NCI-H1048 (cell line): Measurements from ENCODE around the gene TAF11L2.
"Not testable (repeated sequence)": the region's sequence is repeated elsewhere in the genome, so short reads cannot be mapped to it uniquely, and the experiment has no call there.

Experiments used
- DNase-seq: peaks from one replicate; lab custom pipeline; 2025; lab: John Stamatoyannopoulos, UW

The TAF11L2 gene

GRCh38 chr5:17497931-17498330 is at the start of gene TAF11L2:
TAF11L2 (plus strand) TSS chr5:17498231.
- not testable (repeated sequence) for DNase-seq

DNA sequence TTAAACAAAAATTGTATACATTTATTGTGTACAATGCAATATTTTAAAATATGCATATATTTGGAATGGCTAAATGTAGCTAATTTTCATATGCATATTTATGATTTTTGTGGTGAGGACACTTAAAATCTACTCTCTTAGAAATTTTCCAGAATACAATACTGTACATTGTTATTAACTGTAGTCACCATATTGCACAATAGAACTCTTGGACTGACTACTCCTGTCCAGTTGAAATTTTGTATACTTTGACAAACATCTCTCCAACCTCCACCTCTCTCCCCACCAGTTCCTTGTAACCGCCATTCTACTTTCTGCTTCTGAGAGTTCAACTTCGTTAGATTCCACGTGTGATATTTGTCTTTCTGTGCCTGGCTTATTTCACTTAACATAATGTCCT is 49.2 kb upstream of the TAF11L2 start:
- no peak for DNase-seq

GRCh38 chr5:17452936-17453335 is 45.1 kb upstream of the TAF11L2 start:
- DNase-seq: no peak

DNA sequence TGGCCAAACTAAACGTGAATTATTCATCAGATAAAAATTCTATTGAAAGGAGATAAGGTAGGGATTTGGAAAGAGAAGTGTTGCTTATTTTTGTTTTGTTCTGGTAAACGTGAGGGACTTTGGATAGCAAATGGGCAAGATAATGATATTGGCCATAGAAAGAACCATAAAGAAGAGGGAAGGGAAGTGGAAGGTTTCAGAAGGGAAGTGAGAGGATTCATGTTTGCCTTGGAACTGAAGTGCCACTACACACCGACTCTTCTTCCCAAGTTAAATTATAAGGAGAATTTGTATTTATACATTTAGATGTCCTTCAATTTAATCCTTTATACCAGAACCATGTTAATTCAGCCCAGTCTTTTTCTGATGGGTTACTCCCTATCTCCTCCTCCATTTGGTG is 42.1 kb upstream of the TAF11L2 start:
- DNase-seq: no peak

DNA sequence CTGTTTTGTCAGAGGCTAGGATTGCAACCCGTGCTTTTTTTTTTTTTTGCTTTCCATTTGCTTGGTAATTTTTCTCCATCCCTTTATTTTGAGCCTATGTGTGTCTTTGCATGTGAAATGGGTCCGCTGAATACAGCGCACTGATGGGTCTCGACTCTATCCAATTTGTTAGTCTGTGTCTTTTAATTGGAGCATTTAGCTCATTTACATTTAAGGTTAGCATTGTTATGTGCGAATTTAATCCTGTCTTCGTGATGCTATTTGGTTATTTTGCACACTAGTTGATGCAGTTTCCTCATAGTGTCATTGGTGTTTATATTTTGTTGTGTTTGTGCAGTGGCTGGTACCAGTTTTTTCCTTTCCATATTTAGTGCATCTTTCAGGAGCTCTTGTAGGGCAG is 36.2 kb upstream of the TAF11L2 start:
- no peak for DNase-seq

- DNase-seq: no peak
These were observed 34.4 kb upstream of the TAF11L2 start for GRCh38 chr5:17463653-17464052.

DNA sequence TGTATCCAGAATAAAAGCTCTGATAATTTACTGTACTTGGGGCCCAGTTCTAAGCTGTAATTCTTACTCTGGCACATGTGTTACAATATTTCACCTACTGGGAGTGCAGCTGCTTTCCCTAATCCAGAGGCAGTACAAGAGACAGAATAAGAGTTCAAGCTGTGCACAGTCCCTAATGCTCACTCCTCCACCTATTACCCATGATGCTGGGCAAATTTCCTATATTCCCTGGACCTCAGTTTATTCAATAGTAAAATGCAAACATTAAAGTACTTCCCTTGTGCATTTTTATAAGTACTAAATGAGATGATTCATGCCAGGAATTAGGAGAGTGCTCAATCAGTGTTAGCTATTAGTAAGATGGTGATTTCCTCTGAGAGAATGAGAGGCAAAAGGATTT is 28.0 kb upstream of the TAF11L2 start:
- no peak for DNase-seq

- DNase-seq: not testable (repeated sequence)
These were observed 23.0 kb upstream of the TAF11L2 start for GRCh38 chr5:17475064-17475463.

GRCh38 chr5:17477043-17477442 is 21.0 kb upstream of the TAF11L2 start:
- no peak for DNase-seq

DNA sequence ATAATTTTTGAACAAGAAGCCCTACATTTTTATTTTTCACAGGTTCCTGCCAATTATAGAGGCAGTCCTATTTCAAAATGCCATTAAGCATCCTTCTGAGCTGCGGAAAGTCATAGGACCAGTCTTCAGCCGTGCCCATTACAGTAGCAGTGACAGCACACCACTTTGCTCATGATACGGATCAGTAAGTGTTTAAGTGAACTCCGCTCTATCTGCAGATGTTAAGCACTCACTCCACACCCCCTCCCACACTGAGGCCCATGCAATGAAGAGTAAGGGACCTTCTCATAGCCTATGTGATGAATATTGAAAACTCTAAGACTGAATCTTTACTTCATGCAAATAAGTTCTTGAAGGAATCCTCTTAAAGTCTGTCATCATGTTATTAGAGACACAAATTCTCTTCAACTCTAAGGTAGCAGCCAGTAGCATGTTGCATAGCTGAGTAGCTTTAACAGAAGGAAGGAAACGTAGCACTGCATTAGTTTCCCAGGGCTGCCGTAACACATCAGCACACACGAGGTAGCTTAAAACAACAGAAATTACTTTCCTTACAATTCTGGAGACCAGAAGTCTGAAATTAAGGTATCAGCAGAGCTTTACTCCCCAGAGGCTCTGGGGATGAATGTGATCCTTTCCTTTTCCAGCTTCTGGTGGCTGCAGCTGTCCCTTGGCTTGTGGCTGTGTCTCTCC is 20.3 kb upstream of the TAF11L2 start:
- no peak for DNase-seq

- no peak for DNase-seq
These were observed 16.7 kb upstream of the TAF11L2 start for GRCh38 chr5:17481378-17481777.

DNA sequence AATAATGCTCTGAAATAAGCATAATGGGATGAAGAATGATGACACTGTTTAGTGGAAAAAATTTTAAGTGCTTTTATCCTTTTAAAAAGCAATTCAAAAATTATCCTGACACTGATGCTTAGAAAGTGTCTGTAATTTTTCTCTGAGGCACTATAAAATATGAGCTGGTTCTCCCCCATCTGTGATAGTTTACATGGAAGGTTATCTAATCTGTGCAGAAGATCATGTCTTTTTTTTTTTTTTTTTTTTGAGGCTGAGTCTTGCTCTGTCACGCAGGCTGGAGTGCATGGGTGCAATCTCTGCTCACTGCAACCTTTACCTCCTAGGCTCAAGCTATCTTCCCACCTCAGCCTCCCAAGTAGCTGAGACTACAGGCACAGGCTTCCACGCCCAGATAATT is 15.2 kb upstream of the TAF11L2 start:
- DNase-seq: no peak

- DNase-seq: not testable (repeated sequence)
These were observed 11.4 kb upstream of the TAF11L2 start for GRCh38 chr5:17486464-17487173.

- DNase-seq: no peak
These were observed 10.9 kb upstream of the TAF11L2 start for GRCh38 chr5:17487174-17487512.

- not testable (repeated sequence) for DNase-seq
These were observed 6.8 kb upstream of the TAF11L2 start for GRCh38 chr5:17491257-17491656.

DNA sequence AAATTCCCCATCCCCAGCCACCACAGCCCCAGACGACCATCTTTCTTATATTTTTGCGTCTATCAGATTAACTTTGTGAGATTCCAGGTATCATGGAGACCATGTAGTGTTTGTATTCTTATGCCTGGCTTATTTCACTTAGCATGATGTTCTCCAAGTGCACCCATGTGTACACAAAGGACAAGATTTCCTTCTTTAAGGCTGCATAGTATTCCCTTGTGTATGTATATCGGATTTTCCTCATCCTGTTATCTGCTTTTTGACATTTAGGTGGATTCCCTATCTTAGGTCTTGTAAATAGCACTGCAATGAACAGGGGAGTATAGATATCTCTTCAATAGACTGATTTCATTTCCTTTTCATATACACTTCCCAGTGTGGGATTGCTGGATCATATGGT is 5.3 kb upstream of the TAF11L2 start:
- DNase-seq: no peak

- DNase-seq: no peak
These were observed 585 bp upstream of the TAF11L2 start for GRCh38 chr5:17497446-17497845.

DNA sequence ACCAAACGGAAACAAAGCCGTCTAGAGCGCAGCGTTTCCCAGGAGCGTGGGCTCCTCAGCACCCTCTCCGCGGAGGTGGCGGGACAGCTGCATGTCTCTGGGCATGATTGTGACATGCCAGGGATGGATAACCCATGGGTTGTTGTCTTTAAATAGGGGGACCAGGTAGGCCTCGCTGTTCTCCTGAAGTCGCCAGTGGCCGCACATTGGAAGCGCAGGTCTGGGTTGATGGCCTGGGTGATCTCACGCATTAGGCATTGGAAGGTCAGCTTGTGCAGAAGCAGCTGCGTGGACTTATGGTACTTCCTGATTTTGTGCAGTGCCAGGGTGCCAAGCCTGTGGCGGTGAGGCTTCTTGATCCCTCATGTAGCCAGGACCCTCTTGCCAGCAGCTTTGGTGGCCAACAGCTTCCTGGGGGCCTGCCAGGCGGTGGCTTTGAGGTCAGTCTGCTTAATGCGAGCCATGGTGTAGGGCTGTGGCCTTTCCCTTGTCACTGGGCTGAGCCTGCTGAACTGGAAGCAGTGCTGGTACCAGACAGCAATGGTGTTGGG is 13.8 kb downstream of the TAF11L2 start:
- DNase-seq: no peak

DNA sequence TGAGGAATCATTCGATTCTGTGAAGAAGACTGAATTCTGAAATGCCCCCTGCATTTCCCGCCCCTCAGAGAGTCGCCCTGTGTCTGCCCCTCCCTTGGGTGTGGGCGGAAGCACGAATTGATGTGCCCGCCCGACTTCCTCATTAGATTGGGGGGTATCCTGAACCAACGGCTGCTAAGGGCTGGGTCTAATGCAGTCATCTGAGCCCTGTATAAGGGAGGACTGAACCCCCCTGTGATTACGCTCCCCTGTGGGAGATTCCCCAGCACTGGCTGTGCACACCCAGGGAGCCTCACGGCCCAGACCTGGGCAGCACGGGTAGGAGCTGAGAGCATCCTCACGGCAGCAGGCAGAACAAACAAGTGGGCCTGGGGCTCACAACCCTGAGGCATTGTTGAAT is 19.5 kb downstream of the TAF11L2 start:
- DNase-seq: not testable (repeated sequence)

GRCh38 chr5:17518067-17518466 is 20.0 kb downstream of the TAF11L2 start, which contains the start of gene TAF11L3:
TAF11L3 (plus strand) TSS chr5:17518367.
- not testable (repeated sequence) for DNase-seq

DNA sequence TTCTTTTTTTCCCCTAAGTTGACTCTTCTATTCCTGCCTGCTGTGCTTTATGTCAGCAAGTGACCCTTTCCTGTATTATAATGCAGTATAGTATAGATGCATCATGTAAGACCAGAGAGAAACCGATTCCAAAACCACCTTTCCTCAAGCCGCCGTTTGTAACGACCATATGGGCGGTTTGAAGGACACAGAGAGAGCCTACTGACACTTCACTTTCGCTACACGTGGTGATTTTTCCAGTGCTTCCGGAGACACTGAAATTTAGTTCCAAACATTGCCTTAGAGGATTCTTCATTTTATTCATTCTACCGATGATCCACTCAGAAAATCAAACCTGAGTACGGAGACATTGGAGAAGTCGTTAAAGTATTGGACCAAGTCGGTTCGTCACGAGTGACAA is 21.5 kb downstream of the TAF11L2 start:
- DNase-seq: not testable (repeated sequence)

GRCh38 chr5:17521501-17521900 is 23.5 kb downstream of the TAF11L2 start, which contains the start of gene TAF11L4:
TAF11L4 (plus strand) TSS chr5:17521801.
- not testable (repeated sequence) for DNase-seq

DNA sequence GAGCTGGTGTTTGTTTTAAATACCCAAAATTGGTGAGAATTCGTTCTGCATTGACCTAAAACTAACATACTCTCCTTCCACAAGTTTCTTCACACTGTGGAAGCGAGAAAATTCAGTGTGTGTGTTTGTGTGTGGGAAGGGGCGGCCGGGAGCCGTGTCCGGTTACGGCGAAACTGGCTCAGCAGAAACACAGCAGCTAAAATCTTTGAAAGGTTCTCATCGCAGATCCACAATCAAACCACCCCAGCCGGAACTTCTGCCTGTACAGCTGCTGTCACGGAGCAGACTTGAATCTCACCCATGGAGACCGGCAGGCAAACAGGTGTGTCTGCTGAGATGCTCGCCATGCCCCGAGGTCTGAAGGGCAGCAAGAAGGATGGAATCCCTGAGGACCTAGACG is 26.9 kb downstream of the TAF11L2 start, which contains the start of gene TAF11L5:
TSS of gene TAF11L5 (plus strand) at position 301 of the 400 bp plus-strand sequence.
- not testable (repeated sequence) for DNase-seq
